GM12878 (cell line): ENCODE measurements around the gene OR10A3. TPM values are rescaled to one million over a fixed set of nuclear protein-coding genes. Genes with fewer than 3 reads are reported as not detected.

Experiments used
- ATAC-seq: fragments of 200-7000 bp; cut with Tn5 transposase; 3 replicates; pipeline ENCODE4 v1.9.1; 2020; ENCODE audit warnings: mild to moderate bottlenecking, moderate library complexity
- BruUV-seq: library from RNA; stranded (reverse); fragments of 400-500 nt; replicated peaks from 2 replicates; lab custom pipeline; 2021; lab: Mats Ljungman, UMichigan
- CTCF ChIA-PET: fragments of 300-600 bp; sonication (Branson Sonifier 250); formaldehyde crosslinking; extraction: SDS; loops from one replicate; lab custom pipeline; 2021; ENCODE audit warnings: inconsistent platforms; lab: Yijun Ruan, JAX
- POLR2A ChIA-PET: fragments of 350-600 bp; formaldehyde crosslinking; extraction: SDS; loops from one replicate; lab custom pipeline; 2021; ENCODE audit warnings: inconsistent platforms; lab: Charles Lee
- RAD21 ChIA-PET: fragments of 300-600 bp; sonication (Branson Sonifier 250); formaldehyde crosslinking; loops from one replicate; lab custom pipeline; 2023; ENCODE audit warnings: antibody characterized with exemption; ENCODE audit not compliant: unreplicated experiment; lab: Charles Lee
- SMC1A ChIA-PET: fragments of 300-600 bp; sonication (Branson Sonifier 250); formaldehyde crosslinking; loops from one replicate; lab custom pipeline; 2023; ENCODE audit not compliant: unreplicated experiment, uncharacterized antibody; lab: Charles Lee
- DNase-seq: peaks from one replicate; pipeline ENCODE4 v3.0.0-alpha.2; 2011; ENCODE audit warnings: low read depth, low spot score
- FAIRE-seq: peaks from 3 replicates; lab custom pipeline; 2011; peaks lifted over from hg19 to GRCh38; lab: Jason Lieb, UNC
- H2AFZ ChIP-seq: 2 replicates; pipeline ENCODE4 v1.6.0; 2011; ENCODE audit warnings: low read depth, low read length, control low read depth; ENCODE audit not compliant: control insufficient read depth
- H3K27ac ChIP-seq: 2 replicates; pipeline ENCODE4 v1.5.1; 2011; ENCODE audit warnings: control low read depth; ENCODE audit not compliant: control insufficient read depth, insufficient read depth
- H3K27me3 ChIP-seq, 2 experiments: replicated peaks in 1 of 2; 2 replicates each; pipeline versions ENCODE4 v1.6.0 to v1.6.1; 2011; ENCODE audit warnings: low read length in 1 of 2; ENCODE audit not compliant: control insufficient read depth in 2 of 2, insufficient read depth in 2 of 2
- H3K36me3 ChIP-seq, 2 experiments: 2 replicates each; pipeline ENCODE4 v1.5.1; 2011; ENCODE audit warnings: low read length in 1 of 2; ENCODE audit not compliant: control insufficient read depth in 2 of 2, insufficient read depth in 2 of 2
- H3K4me1 ChIP-seq: 2 replicates; pipeline ENCODE4 v1.6.1; 2011; ENCODE audit warnings: mild to moderate bottlenecking, low read length, moderate library complexity, mixed read lengths; ENCODE audit not compliant: control insufficient read depth, insufficient read depth
- H3K4me2 ChIP-seq: 2 replicates; pipeline ENCODE4 v1.6.0; 2011; ENCODE audit warnings: control low read depth; ENCODE audit not compliant: control insufficient read depth, insufficient read depth
- H3K4me3 ChIP-seq: fragments of 200-600 bp; sonication (generic); 2 replicates; pipeline ENCODE4 v1.5.1; 2016
- H3K79me2 ChIP-seq: 2 replicates; pipeline ENCODE4 v1.6.0; 2011; ENCODE audit warnings: low read length; ENCODE audit not compliant: control insufficient read depth, insufficient read depth
- H3K9ac ChIP-seq: 2 replicates; pipeline ENCODE4 v1.8.0; 2011; ENCODE audit warnings: low read length, control low read depth, mixed read lengths; ENCODE audit not compliant: control insufficient read depth, insufficient read depth
- H3K9me3 ChIP-seq: replicated peaks from 3 replicates; pipeline ENCODE4 v1.5.1; 2011; ENCODE audit warnings: mild to moderate bottlenecking, low read length; ENCODE audit not compliant: control insufficient read depth, insufficient read depth
- H4K20me1 ChIP-seq: 2 replicates; pipeline ENCODE4 v1.6.0; 2011; ENCODE audit not compliant: control insufficient read depth, insufficient read depth
- CBX5 ChIP-seq: sonication (generic); IDR thresholded peaks from 2 replicates; pipeline ENCODE4 v1.6.1; 2016; ENCODE audit warnings: low read depth, moderate library complexity, mild to moderate bottlenecking, inconsistent platforms
- CEBPB ChIP-seq, 2 experiments: fragments of 150-350 bp in 1 of 2; IDR thresholded peaks; 2 replicates each; pipeline ENCODE4 v1.6.1; 2012 to 2014; ENCODE audit warnings: low read depth in 2 of 2, low read length in 2 of 2, borderline replicate concordance in 1 of 2, inconsistent platforms in 1 of 2
- EGR1 ChIP-seq, 2 experiments: IDR thresholded peaks; 1 replicate in 1 of 2; 2 replicates in 1 of 2; pipeline ENCODE4 v1.6.1; 2011 to 2012; ENCODE audit warnings: low read depth in 2 of 2, low read length in 2 of 2, borderline replicate concordance in 1 of 2, mild to moderate bottlenecking in 1 of 2, moderate library complexity in 1 of 2
- FOXK2 ChIP-seq: fragments of 450-650 bp; IDR thresholded peaks from 2 replicates; pipeline ENCODE4 v1.6.1; 2017; ENCODE audit warnings: mild to moderate bottlenecking, moderate library complexity
- IKZF2 ChIP-seq, 2 experiments: fragments of 450-650 bp; IDR thresholded peaks; 2 replicates each; pipeline ENCODE4 v1.6.1; 2017; ENCODE audit warnings: mild to moderate bottlenecking in 2 of 2, moderate library complexity in 2 of 2
- LARP7 ChIP-seq: fragments of 450-650 bp; IDR thresholded peaks from 2 replicates; pipeline ENCODE4 v1.6.1; 2017; ENCODE audit warnings: mild to moderate bottlenecking
- NFXL1 ChIP-seq: fragments of 450-650 bp; IDR thresholded peaks from 2 replicates; pipeline ENCODE4 v1.6.1; 2017; ENCODE audit warnings: antibody characterized with exemption, mild to moderate bottlenecking, borderline replicate concordance
- NFYA ChIP-seq: IDR thresholded peaks from 2 replicates; pipeline ENCODE4 v1.6.1; 2011; ENCODE audit warnings: low read depth, mild to moderate bottlenecking, low read length, improper control_type of control experiment, borderline replicate concordance
- NRF1 ChIP-seq: conservative IDR thresholded peaks from 2 replicates; pipeline ENCODE4 v1.6.1; 2011; ENCODE audit warnings: mild to moderate bottlenecking, low read depth, low read length, improper control_type of control experiment
- RAD21 ChIP-seq: IDR thresholded peaks from 2 replicates; pipeline ENCODE4 v1.6.1; 2011; ENCODE audit warnings: mild to moderate bottlenecking, low read depth, low read length, moderate library complexity; ENCODE audit not compliant: insufficient read depth
- SIN3A ChIP-seq: IDR thresholded peaks from 2 replicates; pipeline ENCODE4 v1.6.1; 2012; ENCODE audit warnings: low read depth, low read length, improper control_type of control experiment
- SUPT20H ChIP-seq: IDR thresholded peaks from 2 replicates; pipeline ENCODE4 v1.6.1; 2011; ENCODE audit warnings: low read depth, mild to moderate bottlenecking, low read length, moderate library complexity, borderline replicate concordance; ENCODE audit not compliant: control insufficient read depth
- ZSCAN29 ChIP-seq: fragments of 450-650 bp; IDR thresholded peaks from 2 replicates; pipeline ENCODE4 v1.6.1; 2017; ENCODE audit warnings: mild to moderate bottlenecking, moderate library complexity
- WGBS: methylation state at CpG from one replicate; pipeline ENCODE4 v1.1.6; 2016; ENCODE audit warnings: low lambda C conversion rate; ENCODE audit not compliant: insufficient replicate concordance, insufficient coverage; ENCODE audit errors: missing lambda C conversion rate; 5-methylcytosine and 5-hydroxymethylcytosine counted together
- in situ Hi-C: fragments of 300-500 bp; cut with MboI; formaldehyde crosslinking; loops from 9 replicates; pipeline ENCODE4 v1.14.3; 2018; ENCODE audit warnings: mixed read lengths
- intact Hi-C: fragments of 100-400 bp; cut with micrococcal nuclease; formaldehyde crosslinking; loops from one replicate; pipeline ENCODE4 v1.14.2; 2022; ENCODE audit not compliant: unreplicated experiment
- polyA plus RNA-seq, 11 experiments: library from polyadenylated mRNA; depleted of rRNA in 4 of 11; unstranded in 6 of 11; stranded (reverse) in 5 of 11; fragments of >200 nt; fragmentation: Nextera tagmentation in 4 of 11; fragmentation: Illumina TruSeq in 1 of 11; extraction: Ambion mirVana in 4 of 11; extraction: Trizol in 1 of 11; gene quantifications; 1 replicate in 1 of 11; 2 replicates in 10 of 11; pipeline versions ENCODE4 v1.2.1 to v1.2.3, GENCODE V29; 2011 to 2016; ENCODE audit warnings: inconsistent platforms in 2 of 11, missing spikeins in 2 of 11, low read depth in 1 of 11
- total RNA-seq, 4 experiments: library from RNA; depleted of rRNA in 3 of 4; stranded (reverse); fragments of >200 nt in 3 of 4; fragmentation: Illumina TruSeq in 1 of 4; extraction: Trizol in 1 of 4; gene quantifications; 2 replicates each; pipeline versions ENCODE4 v1.2.1 to v1.2.3, GENCODE V29; 2013 to 2021
- TF ChIP-seq, protein P1 (sequence below): IDR thresholded peaks from 2 replicates; pipeline ENCODE4 v1.6.1; 2012; ENCODE audit warnings: mild to moderate bottlenecking, low read depth, low read length
- TF ChIP-seq, protein P2 (sequence below): fragments of 450-650 bp; IDR thresholded peaks from 2 replicates; pipeline ENCODE4 v1.6.1; 2017; ENCODE audit warnings: mild to moderate bottlenecking, low read depth, inconsistent platforms; ENCODE audit not compliant: poor library complexity, severe bottlenecking
- TF ChIP-seq, protein P3 (sequence below): fragments of 450-650 bp; formaldehyde crosslinking; IDR thresholded peaks from 2 replicates; pipeline ENCODE4 v1.4.0; 2020; ENCODE audit warnings: mild to moderate bottlenecking, moderate library complexity

OR10A3 gene
- total and polyA plus RNA-seq, 10 of the 15 experiments (the other 5 are each of a cell fraction or from before 2014, with no cell fraction given) = 0.04 TPM; not detected in 9

DNA sequence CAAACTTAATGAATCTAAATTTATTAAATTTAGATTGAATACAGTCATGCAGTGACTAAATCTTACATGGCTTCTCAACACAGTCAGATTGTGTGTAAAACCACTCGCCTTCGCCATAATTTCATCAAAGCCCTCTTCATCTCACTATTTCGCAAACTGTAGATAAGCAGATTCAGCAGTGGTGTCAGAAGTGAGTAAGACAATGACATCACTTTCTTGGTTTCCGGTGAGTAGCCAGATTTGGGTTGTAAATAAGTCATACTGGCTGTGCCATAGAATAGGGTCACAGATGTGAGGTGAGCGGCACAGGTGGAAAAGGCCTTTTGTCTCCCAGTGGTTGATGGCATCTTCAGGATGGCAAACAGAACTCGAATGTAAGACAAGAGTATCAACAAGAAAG lies 13.9 kb downstream of the OR10A3 start:
- WGBS = 47% methylated on average over 6 of the region's 6 CpGs
- CTCF ChIA-PET = no interaction called here
- TF ChIP-seq, protein P1, sequence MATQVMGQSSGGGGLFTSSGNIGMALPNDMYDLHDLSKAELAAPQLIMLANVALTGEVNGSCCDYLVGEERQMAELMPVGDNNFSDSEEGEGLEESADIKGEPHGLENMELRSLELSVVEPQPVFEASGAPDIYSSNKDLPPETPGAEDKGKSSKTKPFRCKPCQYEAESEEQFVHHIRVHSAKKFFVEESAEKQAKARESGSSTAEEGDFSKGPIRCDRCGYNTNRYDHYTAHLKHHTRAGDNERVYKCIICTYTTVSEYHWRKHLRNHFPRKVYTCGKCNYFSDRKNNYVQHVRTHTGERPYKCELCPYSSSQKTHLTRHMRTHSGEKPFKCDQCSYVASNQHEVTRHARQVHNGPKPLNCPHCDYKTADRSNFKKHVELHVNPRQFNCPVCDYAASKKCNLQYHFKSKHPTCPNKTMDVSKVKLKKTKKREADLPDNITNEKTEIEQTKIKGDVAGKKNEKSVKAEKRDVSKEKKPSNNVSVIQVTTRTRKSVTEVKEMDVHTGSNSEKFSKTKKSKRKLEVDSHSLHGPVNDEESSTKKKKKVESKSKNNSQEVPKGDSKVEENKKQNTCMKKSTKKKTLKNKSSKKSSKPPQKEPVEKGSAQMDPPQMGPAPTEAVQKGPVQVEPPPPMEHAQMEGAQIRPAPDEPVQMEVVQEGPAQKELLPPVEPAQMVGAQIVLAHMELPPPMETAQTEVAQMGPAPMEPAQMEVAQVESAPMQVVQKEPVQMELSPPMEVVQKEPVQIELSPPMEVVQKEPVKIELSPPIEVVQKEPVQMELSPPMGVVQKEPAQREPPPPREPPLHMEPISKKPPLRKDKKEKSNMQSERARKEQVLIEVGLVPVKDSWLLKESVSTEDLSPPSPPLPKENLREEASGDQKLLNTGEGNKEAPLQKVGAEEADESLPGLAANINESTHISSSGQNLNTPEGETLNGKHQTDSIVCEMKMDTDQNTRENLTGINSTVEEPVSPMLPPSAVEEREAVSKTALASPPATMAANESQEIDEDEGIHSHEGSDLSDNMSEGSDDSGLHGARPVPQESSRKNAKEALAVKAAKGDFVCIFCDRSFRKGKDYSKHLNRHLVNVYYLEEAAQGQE = no peak
- TF ChIP-seq NFXL1 (no peak), CBX5 (no peak), ZSCAN29 (no peak), NFYA (no peak), CEBPB (IDR thresholded peaks at IDR 0.05; ENCODE audit: borderline replicate concordance in 1 of 2, low read depth in 2 of 2, low read length in 2 of 2) (no peak), NRF1 (no peak), SUPT20H (no peak), SIN3A (no peak), FOXK2 (no peak), IKZF2 (IDR thresholded peaks at IDR 0.05) (no peak), LARP7 (no peak), EGR1 (IDR thresholded peaks at IDR 0.05; ENCODE audit: borderline replicate concordance in 1 of 2, low read depth in 2 of 2, low read length in 2 of 2) (no peak), RAD21 (no peak)
- TF ChIP-seq, protein P2, sequence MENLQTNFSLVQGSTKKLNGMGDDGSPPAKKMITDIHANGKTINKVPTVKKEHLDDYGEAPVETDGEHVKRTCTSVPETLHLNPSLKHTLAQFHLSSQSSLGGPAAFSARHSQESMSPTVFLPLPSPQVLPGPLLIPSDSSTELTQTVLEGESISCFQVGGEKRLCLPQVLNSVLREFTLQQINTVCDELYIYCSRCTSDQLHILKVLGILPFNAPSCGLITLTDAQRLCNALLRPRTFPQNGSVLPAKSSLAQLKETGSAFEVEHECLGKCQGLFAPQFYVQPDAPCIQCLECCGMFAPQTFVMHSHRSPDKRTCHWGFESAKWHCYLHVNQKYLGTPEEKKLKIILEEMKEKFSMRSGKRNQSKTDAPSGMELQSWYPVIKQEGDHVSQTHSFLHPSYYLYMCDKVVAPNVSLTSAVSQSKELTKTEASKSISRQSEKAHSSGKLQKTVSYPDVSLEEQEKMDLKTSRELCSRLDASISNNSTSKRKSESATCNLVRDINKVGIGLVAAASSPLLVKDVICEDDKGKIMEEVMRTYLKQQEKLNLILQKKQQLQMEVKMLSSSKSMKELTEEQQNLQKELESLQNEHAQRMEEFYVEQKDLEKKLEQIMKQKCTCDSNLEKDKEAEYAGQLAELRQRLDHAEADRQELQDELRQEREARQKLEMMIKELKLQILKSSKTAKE = no peak
- TF ChIP-seq, protein P3, sequence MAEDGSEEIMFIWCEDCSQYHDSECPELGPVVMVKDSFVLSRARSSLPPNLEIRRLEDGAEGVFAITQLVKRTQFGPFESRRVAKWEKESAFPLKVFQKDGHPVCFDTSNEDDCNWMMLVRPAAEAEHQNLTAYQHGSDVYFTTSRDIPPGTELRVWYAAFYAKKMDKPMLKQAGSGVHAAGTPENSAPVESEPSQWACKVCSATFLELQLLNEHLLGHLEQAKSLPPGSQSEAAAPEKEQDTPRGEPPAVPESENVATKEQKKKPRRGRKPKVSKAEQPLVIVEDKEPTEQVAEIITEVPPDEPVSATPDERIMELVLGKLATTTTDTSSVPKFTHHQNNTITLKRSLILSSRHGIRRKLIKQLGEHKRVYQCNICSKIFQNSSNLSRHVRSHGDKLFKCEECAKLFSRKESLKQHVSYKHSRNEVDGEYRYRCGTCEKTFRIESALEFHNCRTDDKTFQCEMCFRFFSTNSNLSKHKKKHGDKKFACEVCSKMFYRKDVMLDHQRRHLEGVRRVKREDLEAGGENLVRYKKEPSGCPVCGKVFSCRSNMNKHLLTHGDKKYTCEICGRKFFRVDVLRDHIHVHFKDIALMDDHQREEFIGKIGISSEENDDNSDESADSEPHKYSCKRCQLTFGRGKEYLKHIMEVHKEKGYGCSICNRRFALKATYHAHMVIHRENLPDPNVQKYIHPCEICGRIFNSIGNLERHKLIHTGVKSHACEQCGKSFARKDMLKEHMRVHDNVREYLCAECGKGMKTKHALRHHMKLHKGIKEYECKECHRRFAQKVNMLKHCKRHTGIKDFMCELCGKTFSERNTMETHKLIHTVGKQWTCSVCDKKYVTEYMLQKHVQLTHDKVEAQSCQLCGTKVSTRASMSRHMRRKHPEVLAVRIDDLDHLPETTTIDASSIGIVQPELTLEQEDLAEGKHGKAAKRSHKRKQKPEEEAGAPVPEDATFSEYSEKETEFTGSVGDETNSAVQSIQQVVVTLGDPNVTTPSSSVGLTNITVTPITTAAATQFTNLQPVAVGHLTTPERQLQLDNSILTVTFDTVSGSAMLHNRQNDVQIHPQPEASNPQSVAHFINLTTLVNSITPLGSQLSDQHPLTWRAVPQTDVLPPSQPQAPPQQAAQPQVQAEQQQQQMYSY (CRISPR knock-in tag) = no peak

More for the DNA sequence above, 13.9 kb downstream of the OR10A3 start:
- ATAC-seq (peak; percentile 46), DNase-seq (no peak), FAIRE-seq (no peak)
- Histone ChIP-seq H3K27me3 (no peaks in the 10 kb centered on the region), H3K79me2 (no peaks in the 10 kb centered on the region), H3K27ac (no peak overlapping the region), H3K9ac (no peak overlapping the region), H4K20me1 (no peaks in the 10 kb centered on the region), H3K4me2 (no peak overlapping the region), H2AFZ (no peak overlapping the region), H3K36me3 (no peaks in the 10 kb centered on the region), H3K9me3 (no peaks in the 10 kb centered on the region), H3K4me3 (no peak overlapping the region), H3K4me1 (no peaks in the 10 kb centered on the region)
- intact Hi-C loops = no loop called here
- ChIA-PET RAD21 (no interaction called here), POLR2A (no interaction called here), SMC1A (no interaction called here)
- no TSS peak for BruUV-seq
- in situ Hi-C loops = no loop called here
